GM19438 (cell line): ENCODE data around the gene SSTR5.
"Not testable (repeated sequence)": the region's sequence is repeated elsewhere in the genome, so short reads cannot be mapped to it uniquely, and the experiment has no call there.

Source experiments
- ATAC-seq: cut with Tn5 transposase; IDR thresholded peaks from one replicate; pipeline ENCODE4 v1.9.1; 2021; ENCODE audit warnings: low read depth; ENCODE audit not compliant: unreplicated experiment

SSTR5 gene

DNA sequence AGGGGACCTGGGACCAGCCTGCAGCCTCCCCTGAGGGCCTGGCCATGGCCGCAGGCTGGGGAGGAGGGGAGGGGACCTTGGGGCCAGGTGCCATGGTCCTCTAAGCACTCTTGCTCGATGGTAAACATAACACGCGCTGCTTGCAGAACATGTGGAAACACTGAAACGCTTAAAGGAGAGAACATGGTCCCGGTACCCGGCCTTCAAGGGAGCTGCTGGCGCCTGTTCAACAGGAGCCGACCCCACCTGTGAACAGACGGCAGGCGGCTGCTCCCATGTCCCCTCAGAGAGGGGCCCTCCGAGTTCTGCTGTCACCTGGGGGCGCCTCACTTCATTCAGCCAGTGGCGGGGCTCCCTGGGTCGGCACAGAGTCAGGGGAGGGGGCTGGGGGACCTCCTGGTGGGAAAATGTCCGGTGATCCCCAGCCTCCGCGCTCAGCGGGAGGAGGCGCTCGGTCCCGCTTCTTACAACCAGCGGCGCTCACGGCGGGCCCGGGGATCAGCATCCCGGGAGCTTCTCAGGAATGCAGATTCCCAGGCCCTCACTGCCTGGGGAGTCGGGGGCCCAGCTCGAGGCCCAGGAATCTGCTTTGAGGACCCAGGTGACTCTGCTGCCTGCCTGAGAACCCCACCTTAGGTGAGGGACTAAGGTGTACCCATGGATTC is 854 bp upstream of the SSTR5 start:
- ATAC-seq: no peak

DNA sequence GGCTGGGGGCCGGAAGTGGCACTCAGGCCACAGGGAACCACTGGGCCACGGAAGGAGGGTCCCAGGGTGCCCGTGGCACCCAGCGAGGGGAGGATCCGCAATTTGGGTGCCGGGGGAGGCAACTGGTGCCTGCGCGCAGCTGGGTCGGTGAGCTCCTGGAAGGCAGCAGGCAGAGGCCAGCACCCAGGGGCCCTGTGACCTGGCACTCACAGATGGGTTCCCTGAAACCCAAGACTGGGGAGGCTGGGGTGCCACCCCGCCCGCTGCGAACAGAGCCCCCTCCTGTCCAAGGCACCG is 663 bp downstream of the SSTR5 start:
- ATAC-seq: no peak

DNA sequence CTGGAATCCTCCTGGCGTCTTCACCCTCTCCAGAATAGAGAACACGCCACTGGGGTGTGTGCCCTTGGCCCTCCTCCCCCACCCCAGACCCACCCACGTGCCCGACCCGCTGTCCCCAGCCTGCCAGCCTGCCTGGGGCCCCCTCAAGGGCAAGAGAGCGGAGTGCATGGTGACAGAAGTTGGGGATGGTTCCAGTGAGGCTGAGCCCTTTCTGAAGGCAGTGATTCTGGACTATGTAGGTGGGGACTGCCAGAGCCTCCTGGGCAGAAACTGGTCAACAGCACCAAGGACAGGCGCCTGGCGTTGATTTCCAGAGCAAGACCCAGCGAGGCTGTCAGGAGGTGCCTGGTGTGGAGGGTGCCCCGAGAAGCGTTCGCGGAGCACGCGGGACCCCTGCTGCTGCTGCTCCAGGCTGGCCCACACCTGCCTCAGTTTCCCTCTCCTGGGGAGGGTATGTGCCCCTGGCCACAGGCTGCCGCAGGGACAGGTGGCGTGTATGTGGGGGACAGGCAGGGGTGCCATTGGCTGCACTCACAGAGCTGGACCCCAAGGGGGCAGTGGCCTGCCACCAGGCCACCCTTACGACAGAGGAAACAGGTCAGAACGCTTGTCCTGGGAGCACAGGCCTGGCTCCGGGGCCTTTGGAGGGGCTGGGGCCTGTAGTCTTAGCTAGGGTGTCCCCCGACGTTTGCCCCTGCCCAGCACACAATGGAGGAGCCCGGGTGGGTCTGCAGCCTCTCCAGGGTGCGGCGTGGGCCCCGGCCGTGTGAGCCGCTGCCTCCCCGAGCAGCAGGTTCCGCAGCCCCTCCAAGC is 1.2 kb downstream of the SSTR5 start:
- ATAC-seq: no peak

DNA sequence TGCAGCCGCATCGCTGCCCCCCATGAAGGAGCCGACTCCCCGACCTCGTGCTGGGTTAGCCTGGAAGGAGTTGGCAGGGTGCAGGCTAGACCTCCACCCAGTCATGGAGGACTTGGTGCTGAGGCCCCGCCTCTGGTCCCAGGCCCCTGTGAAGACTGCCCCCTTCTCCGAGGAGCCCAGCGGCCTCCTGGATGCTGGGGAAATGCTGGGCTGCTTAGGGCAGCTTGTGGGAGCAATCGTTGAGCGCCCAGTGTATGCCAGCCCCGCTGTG is 1.8 kb downstream of the SSTR5 start:
- no peak for ATAC-seq

DNA sequence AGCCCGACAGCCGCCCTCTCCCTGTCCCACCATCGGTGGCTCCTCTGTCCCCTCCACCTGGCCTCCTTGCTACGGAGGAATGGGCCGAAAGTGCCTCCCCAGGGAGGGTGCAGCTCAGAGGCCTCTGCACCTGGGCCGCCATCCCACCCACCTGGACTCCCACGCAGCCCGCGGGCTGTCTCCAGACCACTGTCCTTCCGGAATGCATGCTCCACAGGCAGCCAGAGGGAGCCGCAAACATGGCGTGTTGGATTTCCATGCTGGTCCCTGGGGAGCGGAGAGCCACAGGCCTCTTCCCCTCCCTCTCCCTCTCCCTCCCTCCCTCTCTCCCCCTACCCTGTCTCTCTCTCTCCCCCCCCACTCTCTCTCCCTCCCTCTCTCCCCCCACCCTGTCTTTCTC is 3.0 kb downstream of the SSTR5 start:
- no peak for ATAC-seq

DNA sequence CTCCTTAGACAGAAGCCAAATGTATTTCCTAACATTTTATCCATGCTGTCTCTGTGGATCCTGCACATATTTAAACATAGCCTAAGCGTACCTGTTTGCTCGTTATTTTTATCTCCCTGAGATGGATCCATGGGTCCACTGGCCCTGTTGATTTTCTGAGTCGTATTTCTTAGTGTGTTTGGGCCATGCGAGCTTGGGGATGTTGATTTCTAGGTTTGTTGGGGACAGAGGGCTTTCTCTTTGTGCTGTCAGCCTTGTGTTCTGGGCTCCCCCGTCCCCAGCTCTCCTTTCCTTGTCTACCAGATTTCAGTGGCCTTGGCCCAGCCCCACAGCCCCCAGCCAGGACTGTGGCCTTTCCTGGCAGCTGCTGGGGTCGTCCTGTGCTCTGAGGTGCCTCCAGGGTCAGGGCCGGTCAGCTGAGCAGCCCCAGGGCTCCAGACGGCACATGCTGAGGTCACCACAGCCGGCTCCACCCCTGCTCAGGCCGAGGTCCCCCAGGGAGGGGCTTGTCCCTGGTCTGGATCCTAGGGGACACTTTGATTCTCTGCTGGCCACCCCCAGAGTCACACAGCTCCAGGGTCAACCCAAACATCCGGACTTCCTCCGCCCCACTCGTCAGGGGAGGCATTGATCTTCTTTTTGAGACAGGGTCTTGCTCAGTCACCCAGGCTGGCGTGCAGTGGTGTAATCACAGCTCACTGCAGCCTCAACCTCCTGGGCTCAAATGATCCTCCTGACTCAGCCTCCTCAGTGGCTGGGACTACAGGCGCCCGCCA is 4.4 kb downstream of the SSTR5 start:
- ATAC-seq: no peak

DNA sequence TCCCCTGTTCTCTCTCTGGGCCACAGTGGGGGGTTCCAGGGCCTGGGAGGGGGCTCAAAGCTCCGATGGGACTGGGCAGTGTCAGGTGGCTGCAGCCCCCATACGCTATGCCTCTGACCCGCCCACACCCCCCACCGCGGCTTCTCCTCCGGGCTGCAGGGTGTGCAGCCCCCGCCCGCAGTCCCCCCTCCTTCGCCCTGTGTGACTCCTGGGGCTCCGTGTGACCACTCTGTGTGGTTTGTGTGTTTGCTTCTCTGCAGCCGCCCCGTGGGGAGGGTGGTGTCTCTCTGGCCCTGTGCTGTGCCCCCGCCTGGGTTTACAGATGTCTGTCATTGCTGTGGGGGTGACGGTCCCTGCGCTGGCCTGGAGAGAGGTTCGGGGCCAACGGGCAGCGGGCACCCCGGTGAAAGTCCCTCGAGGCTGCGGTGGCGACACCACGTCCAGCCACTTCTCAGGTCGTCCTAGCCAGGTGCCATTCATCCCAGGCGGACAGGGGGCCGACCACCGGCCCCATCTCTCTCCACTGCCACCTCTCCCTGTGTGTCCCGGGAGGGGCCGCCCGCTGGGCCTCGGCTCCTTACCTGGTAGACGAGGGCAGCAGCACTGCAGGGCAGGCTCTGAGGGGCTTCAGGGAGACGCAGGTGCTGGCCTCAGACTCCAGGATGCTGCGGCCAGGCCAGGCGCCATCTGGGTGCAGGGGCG is 5.5 kb downstream of the SSTR5 start:
- ATAC-seq: no peak

DNA sequence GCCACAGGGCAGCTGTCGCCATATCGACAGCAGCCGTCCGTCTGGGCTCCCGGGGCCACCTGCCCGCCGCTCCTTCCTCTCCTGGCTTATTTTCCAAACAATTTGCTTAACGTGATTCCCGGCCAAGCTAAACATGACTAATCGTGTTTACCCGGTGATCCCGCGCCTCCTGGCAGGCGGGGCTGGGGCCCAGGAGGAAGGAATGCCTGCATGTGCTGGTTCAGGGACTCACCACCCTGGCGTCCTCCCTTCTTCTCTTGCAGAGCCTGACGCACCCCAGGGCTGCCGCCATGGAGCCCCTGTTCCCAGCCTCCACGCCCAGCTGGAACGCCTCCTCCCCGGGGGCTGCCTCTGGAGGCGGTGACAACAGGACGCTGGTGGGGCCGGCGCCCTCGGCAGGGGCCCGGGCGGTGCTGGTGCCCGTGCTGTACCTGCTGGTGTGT is 6.1 kb downstream of the SSTR5 start:
- ATAC-seq: no peak

DNA sequence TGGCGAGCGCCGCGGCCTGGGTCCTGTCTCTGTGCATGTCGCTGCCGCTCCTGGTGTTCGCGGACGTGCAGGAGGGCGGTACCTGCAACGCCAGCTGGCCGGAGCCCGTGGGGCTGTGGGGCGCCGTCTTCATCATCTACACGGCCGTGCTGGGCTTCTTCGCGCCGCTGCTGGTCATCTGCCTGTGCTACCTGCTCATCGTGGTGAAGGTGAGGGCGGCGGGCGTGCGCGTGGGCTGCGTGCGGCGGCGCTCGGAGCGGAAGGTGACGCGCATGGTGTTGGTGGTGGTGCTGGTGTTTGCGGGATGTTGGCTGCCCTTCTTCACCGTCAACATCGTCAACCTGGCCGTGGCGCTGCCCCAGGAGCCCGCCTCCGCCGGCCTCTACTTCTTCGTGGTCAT is 6.8 kb downstream of the SSTR5 start:
- ATAC-seq: no peak

DNA sequence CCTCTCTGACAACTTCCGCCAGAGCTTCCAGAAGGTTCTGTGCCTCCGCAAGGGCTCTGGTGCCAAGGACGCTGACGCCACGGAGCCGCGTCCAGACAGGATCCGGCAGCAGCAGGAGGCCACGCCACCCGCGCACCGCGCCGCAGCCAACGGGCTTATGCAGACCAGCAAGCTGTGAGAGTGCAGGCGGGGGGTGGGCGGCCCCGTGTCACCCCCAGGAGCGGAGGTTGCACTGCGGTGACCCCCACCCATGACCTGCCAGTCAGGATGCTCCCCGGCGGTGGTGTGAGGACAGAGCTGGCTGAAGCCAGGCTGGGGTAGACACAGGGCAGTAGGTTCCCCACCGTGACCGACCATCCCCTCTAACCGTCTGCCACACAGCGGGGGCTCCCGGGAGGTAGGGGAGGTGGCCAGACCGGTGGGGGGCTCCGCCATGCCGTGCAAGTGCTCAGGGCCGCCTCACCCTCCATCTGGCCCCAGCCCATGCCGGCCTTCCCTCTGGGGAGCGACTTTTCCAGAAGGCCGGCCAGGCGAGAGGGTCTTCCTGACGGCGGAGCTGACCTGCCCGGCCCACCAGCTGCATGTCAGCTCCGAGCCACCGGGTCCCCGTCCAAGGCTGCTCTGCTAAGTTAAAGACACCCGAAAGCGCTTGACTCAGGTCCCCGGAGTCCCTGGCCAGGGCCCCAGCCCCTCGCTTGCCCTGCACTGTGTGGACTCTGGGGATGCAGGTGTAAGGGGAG is 7.4 kb downstream of the SSTR5 start:
- no peak for ATAC-seq

DNA sequence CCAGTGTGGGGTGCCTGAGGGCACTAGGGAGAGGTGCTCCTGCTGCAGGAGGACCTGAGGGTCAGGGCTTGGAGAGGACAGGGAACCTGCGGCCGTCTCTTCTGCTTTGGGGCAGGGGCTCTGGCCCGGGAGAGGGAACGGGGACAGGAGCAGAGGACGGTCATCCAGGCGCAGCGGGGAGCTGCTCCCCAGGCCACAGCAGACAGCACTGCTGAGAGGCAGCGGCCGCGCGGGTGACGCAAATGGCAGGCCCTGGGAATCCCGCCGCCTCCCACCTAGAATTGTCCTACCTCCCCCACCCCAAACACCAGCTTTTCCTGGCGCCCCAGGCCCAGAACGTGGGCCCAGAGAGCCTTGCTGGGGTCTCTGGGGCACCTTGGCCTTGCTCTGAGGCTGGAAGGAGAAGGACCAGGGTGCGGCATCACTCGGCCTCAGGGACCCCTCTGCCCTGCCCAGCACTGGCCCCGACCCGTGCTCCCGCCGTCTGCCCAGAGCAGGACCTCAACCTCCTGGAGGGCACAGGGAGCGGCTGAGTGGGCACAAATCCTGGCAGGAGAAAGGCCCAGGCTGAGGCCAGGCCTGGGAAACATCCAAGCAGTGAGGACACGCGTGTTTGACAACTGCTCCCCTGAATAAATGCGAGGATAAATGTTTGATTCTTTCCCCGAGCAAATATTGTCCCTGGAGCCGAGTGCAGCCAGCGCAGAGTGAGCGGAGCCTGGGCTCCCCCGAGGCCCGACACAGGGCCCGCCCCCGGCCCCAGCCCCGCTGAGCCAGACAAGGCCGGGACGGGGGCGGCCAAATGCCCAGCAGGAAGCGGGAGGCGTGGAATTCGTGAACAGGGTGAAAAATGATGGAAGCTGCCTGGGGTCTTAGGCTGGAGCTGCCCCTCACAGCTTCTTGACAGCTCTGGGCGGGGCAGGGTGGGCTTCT is 8.5 kb downstream of the SSTR5 start:
- no peak for ATAC-seq

DNA sequence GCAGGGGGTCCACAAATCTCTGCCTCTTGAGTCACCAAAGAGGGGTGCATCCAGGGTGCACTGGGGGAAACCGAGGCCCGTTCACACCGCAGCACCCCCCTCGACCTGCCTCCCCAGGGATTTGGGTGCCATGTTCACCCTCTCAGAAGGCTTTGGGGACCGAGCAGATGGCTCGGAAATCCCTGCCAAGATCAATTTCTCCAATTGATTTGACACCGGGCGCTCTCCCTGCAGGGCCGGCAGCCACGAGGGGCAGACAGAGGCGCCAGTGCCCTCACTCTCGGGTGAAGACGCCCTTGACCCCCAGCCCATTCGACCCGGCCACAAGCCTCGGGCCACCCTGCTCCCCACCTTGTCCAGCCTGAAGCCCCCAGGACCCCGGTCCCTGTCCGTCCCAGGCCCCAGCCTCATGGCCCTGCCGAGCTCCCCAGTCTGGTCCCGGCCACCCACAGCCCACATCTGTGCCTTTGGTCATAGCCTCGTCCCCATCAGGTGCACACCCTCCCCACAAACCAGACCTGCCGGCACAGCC is 9.3 kb downstream of the SSTR5 start:
- no peak for ATAC-seq

DNA sequence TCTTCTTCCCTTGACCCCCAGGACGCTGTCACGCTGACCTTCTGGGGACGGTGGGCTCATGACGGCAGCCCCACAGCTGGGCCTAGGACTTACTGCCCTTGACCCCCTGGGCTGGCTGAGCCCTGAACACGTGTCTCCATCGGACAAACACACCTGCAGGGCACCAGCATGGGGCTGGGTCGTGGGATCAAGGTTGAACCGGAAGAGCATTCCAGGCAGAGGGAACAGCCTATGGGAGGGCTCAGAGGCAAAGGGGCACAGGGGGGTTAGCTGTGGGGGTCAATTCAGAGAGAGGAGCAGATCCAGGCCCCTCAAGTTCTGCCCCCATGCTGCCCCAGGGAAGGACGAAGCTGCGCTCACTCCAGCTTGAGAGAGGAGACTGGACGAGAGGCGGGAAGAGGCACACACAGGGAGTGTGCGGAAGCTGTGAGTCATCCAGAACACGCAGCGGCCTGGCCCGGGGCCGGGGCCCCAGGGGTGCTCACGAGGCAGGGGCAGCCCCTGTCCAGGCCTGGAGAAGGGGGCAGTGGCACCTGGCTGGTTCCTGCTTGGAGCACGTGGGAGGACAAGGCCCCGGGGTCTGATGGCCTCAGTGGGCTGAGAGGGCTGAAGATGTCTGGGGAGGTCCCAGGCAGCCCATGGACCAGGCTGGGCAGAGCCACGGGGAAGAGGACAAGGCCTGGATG is 9.9 kb downstream of the SSTR5 start:
- ATAC-seq: no peak

DNA sequence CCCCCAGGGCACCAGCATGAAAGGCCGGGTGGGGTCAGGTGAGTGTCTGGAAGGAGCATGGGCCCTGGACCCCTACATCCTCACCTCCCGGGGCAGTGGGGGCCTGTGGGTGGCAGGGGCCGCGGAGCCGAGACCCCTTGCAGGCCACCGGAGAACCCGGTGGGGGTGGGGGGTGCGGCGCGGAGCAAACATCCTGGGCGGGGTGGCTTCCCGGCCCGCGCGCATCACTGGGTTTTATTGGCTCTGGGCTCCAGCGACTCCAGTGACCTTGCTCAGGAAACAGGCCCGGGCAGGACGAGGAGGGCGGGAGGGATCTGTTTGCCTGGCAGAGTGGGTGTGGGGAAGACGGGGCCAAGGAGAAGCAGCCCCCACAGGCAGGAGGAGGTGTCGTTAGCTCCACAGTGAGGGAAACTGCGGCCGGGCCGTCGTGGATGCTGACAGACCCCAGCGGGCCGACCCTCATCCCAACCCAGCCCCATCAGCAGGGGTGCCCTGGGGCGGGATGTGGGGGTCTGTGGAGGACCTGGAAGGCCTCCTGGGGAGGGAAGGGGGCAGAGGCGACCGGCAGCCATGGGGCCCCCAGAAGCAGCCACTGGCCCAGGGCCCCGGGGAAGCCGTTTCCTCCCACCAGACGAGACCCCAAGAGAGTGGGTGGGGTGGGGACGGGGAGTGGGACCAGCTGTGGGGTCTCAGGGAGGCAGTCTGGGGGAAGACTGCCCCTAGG is 10.6 kb downstream of the SSTR5 start:
- ATAC-seq: no peak

DNA sequence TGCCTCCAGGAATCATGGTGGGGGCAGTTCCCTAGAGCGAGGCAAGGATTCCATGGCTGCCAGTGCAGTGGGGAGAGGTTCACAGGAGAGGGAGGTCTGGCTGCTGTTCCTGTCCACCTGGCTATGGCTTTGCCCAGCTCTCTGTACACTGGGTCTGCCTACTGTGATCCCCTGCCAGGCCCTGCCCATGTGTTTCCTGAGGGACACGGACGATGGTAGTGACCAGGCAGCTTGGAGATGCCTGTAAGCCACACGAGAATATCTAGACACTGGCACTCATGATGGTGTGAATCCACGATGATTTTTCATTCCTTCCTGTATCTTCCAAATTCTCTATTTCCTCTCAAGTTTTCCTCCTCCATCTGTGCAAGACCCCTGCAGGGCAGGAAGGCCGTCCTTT is 12.4 kb downstream of the SSTR5 start:
- ATAC-seq: no peak

DNA sequence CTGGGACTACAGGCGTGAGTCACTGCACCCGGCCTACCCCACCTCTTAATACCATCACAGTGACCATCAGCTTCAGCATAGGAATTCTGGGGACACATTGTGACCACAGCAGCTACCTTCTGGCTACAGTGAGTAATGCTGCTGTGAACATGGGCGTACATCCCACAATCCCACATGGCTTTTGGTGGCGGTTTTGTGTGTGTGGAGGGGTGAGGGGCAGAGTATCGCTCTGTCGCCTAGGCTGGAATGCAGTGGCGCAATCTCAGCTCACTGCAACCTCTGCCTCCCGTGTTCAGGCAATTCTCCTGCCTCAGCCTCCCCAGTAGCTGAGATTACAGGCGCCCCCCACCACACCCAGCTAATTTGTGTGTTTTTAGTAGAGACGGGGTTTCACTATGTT is 13.9 kb downstream of the SSTR5 start:
- ATAC-seq: not testable (repeated sequence)

DNA sequence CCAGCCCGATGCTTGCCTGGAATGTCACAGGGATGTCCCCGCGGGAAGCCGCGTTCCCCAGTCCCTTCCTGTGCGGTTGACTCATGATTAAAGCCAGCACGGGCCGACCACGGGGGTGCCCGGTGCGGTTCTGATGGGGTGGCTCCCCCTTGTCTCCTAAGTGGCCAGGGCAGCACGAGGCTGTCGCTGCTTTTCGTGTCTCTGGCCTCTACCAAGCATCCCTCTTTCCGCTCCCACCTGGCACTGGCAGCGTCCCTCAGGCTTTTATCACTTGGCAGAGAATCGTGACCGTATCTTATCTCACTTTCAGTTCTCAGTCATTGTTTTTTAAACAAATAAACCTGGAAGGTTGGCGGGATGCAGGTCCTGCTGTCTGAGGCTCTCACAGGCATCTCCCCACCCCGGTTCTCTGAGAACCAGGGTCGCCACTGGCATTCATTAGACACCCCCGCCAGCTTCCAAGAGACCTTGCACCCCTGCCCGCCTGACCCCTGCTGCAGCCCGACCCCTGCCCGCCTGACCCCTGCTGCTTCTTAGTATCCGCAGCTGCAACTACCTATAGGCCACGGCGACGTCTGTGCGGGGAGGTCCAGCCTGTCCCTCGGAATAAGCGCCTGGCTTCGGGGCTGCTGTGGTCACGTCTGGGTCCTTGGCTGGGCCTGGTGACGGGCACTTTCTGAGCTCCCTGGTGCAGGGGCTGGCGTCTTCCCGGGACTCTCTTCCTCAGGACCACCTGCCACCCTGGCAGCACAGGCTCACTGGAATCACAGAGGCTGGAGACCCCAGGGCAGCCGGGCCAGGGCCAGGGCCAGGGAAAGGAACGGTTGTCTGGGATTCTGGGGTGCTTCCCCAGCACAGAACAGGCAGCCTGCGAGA is 16.0 kb downstream of the SSTR5 start:
- ATAC-seq: no peak
